ENCODE measurements around the gene DYNC1LI1. TPM values are rescaled to one million over a fixed set of nuclear protein-coding genes. Genes with fewer than 3 reads are reported as not detected.

DYNC1LI1 gene
- total RNA-seq, 1 donor from 2014 or later: 38.6 TPM

DNA sequence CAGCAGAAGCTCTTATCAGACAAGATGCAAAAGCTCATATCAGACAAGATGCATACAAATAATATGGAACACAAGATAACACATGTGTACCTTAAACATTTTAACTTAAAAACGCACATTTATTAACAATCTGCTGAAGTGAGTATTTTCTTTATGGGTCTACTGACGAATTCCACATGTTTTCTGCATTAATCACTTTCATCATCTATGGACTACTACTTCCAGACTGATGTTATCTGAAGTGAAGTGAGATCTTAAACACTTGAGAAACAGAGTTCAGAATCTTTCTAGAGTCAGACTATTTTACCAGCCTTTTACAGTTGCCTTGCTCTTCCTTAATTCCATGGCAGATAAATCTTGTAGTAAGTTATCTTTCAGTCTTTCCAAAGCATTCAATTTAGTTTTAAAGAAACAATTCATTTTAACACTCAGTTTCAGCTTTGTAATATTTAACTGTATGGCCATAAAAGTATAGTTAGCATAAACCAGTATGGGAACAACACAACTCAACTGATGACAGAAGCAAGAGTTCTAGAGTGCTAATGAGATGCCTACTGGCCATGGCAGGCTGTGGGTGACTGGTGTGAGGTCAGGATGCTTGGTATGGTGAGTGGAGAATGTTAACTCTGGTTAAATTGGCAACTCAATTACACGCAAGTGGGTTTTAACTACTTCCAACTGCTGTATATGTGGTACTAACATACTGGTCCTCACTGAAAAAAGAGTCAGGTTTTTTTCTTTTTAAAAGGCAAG lies 77.8 kb downstream of the DYNC1LI1 start:
- DNase-seq (ENCODE audit: low read depth in 2 of 2): no peak

GRCh38 chr3:32488474-32489008 lies 82.1 kb downstream of the DYNC1LI1 start:
- no peak for DNase-seq (ENCODE audit: low read depth in 2 of 2)

DNA sequence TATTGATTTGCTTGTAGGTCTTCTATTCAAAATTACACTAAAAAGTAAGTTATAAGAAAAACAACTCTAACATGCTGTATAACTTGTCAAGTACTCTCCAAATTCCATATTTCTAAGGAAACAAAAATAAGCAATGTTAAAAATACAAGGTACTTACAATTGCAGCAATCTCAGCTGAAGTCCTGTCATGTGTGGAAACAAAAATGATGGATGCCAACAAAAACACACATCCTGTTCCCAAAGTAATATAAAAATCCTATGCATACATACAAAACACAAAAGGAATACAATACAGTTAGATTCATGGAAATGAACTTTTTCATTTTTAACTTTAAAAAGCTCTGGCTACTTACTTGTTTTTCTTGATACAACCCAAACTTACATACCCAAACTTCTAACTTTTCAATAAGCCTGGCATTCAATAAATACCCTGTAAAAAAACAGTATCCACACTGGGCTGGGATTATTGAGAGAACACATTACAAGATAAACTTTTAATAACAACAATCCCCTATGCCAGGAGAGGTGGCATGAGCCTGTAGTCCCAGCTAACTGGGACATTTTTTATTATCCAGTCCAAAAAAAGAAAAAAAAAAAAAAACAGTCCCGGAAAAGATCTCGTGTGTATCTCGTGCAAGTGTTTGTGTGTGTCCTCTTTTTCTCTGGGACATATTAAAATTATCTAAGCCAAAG lies 82.7 kb downstream of the DYNC1LI1 start:
- DNase-seq (ENCODE audit: low read depth in 2 of 2): peak; percentile 81 to 84

DNA sequence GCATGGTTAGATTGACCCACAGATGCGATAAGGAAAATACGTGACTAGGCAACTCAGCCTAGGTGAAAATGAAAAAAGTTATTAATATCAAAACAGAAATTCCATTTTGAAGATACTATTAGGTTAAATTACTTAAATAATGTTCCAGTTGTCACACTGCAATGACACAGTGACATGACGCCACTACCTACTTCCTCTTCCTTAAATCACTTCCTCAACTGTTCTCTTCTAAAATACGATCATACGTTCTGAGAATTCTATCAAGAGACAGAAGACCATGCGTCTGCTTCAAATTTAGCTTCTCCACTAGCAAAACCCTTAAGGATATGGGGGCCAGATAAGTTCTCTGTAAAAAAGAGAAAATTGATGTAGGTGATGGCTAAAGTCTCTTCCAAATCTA lies 86.2 kb downstream of the DYNC1LI1 start:
- no peak for DNase-seq (ENCODE audit: low read depth in 2 of 2)

GRCh38 chr3:32483772-32484171 lies 86.9 kb downstream of the DYNC1LI1 start:
- no peak for DNase-seq (ENCODE audit: low read depth in 2 of 2)

DNA sequence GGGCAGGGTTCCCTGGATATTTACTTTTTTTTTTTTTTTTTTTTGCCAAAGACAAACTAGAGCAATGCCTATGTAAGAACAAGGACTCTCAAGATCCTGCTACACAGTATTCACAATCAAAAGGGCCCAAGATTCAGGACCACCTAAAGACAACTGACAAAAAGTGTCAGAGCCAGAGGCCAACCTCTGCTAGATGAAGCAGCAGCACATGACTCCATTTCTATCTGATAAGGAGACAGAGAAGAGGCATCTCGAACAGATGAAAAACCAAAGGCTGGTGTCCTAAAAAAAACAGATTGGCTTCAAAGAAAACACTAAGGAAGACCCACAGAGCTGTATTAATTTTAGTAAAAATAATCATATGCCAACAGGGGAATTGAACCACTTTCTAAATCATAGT lies 88.0 kb downstream of the DYNC1LI1 start:
- DNase-seq (ENCODE audit: low read depth in 2 of 2): no peak

DNA sequence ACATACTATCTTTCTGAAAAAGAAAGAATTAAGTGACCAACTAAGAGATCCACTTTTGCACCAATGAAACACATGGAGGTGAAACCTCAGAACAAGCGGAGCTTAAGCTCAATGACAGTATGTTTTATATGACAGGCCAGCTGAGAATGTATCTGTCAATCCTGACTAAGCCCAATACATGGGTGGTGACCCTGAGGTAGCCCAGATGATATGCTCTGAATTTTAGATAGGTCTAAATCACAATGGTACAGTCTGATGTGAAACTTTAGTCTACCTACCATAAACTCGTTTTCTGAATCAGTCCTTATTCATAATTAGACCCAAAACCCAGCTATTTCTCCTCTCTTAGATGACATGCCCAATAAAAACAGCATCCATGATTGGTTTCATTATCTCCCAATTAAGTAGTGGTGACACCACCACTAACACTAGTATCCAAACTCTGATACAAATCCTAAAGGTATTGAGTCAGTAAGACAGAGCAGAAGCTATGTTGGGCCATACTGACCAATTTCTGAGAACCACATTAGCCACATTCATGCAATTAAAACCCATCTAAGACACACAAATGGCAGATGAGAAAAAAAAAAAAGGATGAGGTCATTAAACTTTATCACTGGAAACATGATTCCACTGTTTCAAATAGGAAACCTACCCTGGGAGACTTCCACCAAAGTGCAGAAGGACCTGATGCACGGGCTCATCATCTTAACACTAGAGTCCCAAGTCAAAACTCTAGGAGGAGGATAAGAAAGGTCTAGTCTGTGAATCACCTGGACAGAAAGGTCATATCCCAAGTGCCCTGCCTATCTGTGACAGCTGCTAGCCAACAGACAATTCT lies 88.6 kb downstream of the DYNC1LI1 start:
- no peak for DNase-seq (ENCODE audit: low read depth in 2 of 2)

- DNase-seq (ENCODE audit: low read depth in 2 of 2): no peak
Measured at GRCh38 chr3:32480604-32481003, 90.1 kb downstream of the DYNC1LI1 start.

Other genes with a start within 250 kb of the DYNC1LI1 start
- gene CMTM7, start 179.0 kb downstream of the DYNC1LI1 start, total RNA-seq: 19.8 and 28.1 TPM in 2 replicates
- 98.6 and 104 TPM in 2 replicates for gene CMTM6, start 68.0 kb downstream of the DYNC1LI1 start, total RNA-seq
- gene CNOT10, start 114.3 kb upstream of the DYNC1LI1 start, total RNA-seq: 21.1 and 22.5 TPM in 2 replicates
- gene TRIM71, start 247.1 kb upstream of the DYNC1LI1 start, total RNA-seq: under 0.01 TPM in 1 of 2 replicates, not detected in the other

Data from dermis microvascular lymphatic vessel endothelial cell (primary cell).